ENCODE measurements around the gene CLDN20. TPM values are rescaled to one million over a fixed set of nuclear protein-coding genes. Genes with fewer than 3 reads are reported as not detected.
A peak's percentile ranks its signal among the peaks of the same experiment; 100 is the strongest.

The CLDN20 gene
- total and polyA plus RNA-seq, 2 donors (not counting 1 experiment from before 2014, with no cell fraction given), result not detected

- H3K4me3 ChIP-seq (replicated peaks in 1 of 4; ENCODE audit: control extremely low read depth in 1 of 4, insufficient read depth in 1 of 4, low read depth in 3 of 4, low read length in 4 of 4), result no peak overlapping the region
- H3K36me3 ChIP-seq (ENCODE audit: control insufficient read depth, insufficient read depth, low read length), result peaks cover 2% of the 10 kb centered on the region
- H3K9me3 ChIP-seq (ENCODE audit: control insufficient read depth, insufficient read depth, low read depth, low read length), result no peaks in the 10 kb centered on the region
- H3K79me2 ChIP-seq (ENCODE audit: control insufficient read depth, insufficient read depth, low read length), result no peaks in the 10 kb centered on the region
- DNase-seq (ENCODE audit: low read depth in 2 of 2), result peak; percentile 11 to 13
- no peak for TF ChIP-seq EZH2 (IDR thresholded peaks at IDR 0.05; ENCODE audit: low read length, missing control alignments)
- TF ChIP-seq, protein P1, sequence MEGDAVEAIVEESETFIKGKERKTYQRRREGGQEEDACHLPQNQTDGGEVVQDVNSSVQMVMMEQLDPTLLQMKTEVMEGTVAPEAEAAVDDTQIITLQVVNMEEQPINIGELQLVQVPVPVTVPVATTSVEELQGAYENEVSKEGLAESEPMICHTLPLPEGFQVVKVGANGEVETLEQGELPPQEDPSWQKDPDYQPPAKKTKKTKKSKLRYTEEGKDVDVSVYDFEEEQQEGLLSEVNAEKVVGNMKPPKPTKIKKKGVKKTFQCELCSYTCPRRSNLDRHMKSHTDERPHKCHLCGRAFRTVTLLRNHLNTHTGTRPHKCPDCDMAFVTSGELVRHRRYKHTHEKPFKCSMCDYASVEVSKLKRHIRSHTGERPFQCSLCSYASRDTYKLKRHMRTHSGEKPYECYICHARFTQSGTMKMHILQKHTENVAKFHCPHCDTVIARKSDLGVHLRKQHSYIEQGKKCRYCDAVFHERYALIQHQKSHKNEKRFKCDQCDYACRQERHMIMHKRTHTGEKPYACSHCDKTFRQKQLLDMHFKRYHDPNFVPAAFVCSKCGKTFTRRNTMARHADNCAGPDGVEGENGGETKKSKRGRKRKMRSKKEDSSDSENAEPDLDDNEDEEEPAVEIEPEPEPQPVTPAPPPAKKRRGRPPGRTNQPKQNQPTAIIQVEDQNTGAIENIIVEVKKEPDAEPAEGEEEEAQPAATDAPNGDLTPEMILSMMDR (conservative IDR thresholded peaks at IDR 0.05 in 1 of 2, IDR thresholded peaks at IDR 0.05 in 1 of 2; ENCODE audit: low read depth in 1 of 2, low read length in 2 of 2), result no peak
- H4K20me1 ChIP-seq (ENCODE audit: control insufficient read depth, extremely low read depth, insufficient read depth, low read length), result no peaks in the 10 kb centered on the region
- H3K4me1 ChIP-seq (ENCODE audit: control insufficient read depth, extremely low read depth, insufficient read depth, low read length), result no peaks in the 10 kb centered on the region
- H3K27me3 ChIP-seq (ENCODE audit: control insufficient read depth, insufficient read depth, low read length), result no peaks in the 10 kb centered on the region
- no peak overlapping the region for H2AFZ ChIP-seq (ENCODE audit: low read length)
- no peak overlapping the region for H3K27ac ChIP-seq (ENCODE audit: insufficient read depth, low read length)
- H3K9ac ChIP-seq (ENCODE audit: insufficient read depth, low read length), result no peak overlapping the region
- no peak overlapping the region for H3K4me2 ChIP-seq (ENCODE audit: extremely low read depth, insufficient read depth, low read length)
These were observed 39.6 kb downstream of the CLDN20 start for GRCh38 chr6:155303361-155303870.

DNA sequence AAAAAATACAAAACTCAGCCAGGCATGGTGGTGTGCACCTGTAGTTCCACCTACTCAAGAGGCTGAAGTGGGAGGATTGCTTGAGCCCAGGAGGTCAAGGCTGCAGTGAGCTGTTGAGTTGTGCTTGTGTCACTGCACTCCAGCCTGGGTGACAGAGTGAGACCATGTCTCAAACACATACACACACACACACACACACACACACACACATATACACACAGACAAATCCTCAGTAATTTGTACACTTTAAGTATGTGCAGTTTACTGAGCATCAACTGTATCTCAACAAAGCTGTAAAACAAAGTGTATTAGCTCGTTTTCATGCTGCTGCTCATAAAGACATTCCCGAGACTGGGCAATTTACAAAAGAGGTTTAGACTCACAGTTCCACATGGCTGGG lies 43.1 kb downstream of the CLDN20 start:
- Histone ChIP-seq H3K4me2 (ENCODE audit: extremely low read depth, insufficient read depth, low read length) (no peak overlapping the region), H3K9ac (ENCODE audit: insufficient read depth, low read length) (no peak overlapping the region), H3K9me3 (ENCODE audit: control insufficient read depth, insufficient read depth, low read depth, low read length) (no peaks in the 10 kb centered on the region), H3K79me2 (ENCODE audit: control insufficient read depth, insufficient read depth, low read length) (peaks cover 4% of the 10 kb centered on the region), H3K27ac (ENCODE audit: insufficient read depth, low read length) (no peak overlapping the region), H3K4me3 (replicated peaks in 1 of 4; ENCODE audit: control extremely low read depth in 1 of 4, insufficient read depth in 1 of 4, low read depth in 3 of 4, low read length in 4 of 4) (no peak overlapping the region), H4K20me1 (ENCODE audit: control insufficient read depth, extremely low read depth, insufficient read depth, low read length) (no peaks in the 10 kb centered on the region), H3K27me3 (ENCODE audit: control insufficient read depth, insufficient read depth, low read length) (no peaks in the 10 kb centered on the region), H3K4me1 (ENCODE audit: control insufficient read depth, extremely low read depth, insufficient read depth, low read length) (peaks cover 6% of the 10 kb centered on the region), H3K36me3 (ENCODE audit: control insufficient read depth, insufficient read depth, low read length) (peaks cover 4% of the 10 kb centered on the region), H2AFZ (ENCODE audit: low read length) (no peak overlapping the region)
- TF ChIP-seq, protein P1 (conservative IDR thresholded peaks at IDR 0.05 in 1 of 2, IDR thresholded peaks at IDR 0.05 in 1 of 2; ENCODE audit: low read depth in 1 of 2, low read length in 2 of 2), result no peak
- TF ChIP-seq EZH2 (IDR thresholded peaks at IDR 0.05; ENCODE audit: low read length, missing control alignments), result no peak
- DNase-seq (ENCODE audit: low read depth in 2 of 2), result no peak

DNA sequence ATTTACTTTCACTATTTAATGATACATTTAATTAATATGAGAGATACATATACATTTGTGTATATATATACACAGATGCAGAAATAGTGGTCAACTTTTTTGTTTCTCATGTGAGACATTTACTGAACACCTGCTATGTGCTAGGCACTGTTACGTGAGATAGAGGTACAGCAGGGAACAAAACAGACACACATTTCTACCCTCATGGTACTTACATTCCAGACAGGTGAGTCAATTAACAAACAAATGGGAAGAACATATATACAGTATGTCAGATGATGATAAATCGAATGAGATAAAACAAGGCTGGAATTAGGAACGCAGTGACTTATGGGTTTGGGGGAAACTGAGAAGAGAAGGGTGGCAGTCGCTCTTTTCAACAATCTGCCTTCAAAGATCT lies 45.3 kb downstream of the CLDN20 start:
- H3K9me3 ChIP-seq (ENCODE audit: control insufficient read depth, insufficient read depth, low read depth, low read length), result no peaks in the 10 kb centered on the region
- H3K27ac ChIP-seq (ENCODE audit: insufficient read depth, low read length), result no peak overlapping the region
- H3K4me2 ChIP-seq (ENCODE audit: extremely low read depth, insufficient read depth, low read length), result no peak overlapping the region
- H3K9ac ChIP-seq (ENCODE audit: insufficient read depth, low read length), result no peak overlapping the region
- TF ChIP-seq, protein P1 (conservative IDR thresholded peaks at IDR 0.05 in 1 of 2, IDR thresholded peaks at IDR 0.05 in 1 of 2; ENCODE audit: low read depth in 1 of 2, low read length in 2 of 2), result no peak
- no peak for TF ChIP-seq EZH2 (IDR thresholded peaks at IDR 0.05; ENCODE audit: low read length, missing control alignments)
- H3K4me1 ChIP-seq (ENCODE audit: control insufficient read depth, extremely low read depth, insufficient read depth, low read length), result peaks cover 6% of the 10 kb centered on the region
- peaks cover 4% of the 10 kb centered on the region for H3K36me3 ChIP-seq (ENCODE audit: control insufficient read depth, insufficient read depth, low read length)
- no peak overlapping the region for H2AFZ ChIP-seq (ENCODE audit: low read length)
- H3K27me3 ChIP-seq (ENCODE audit: control insufficient read depth, insufficient read depth, low read length), result no peaks in the 10 kb centered on the region
- H4K20me1 ChIP-seq (ENCODE audit: control insufficient read depth, extremely low read depth, insufficient read depth, low read length), result no peaks in the 10 kb centered on the region
- peak; percentile 5 to 32 for DNase-seq (ENCODE audit: low read depth in 2 of 2)
- peaks cover 12% of the 10 kb centered on the region for H3K79me2 ChIP-seq (ENCODE audit: control insufficient read depth, insufficient read depth, low read length)
- H3K4me3 ChIP-seq (replicated peaks in 1 of 4; ENCODE audit: control extremely low read depth in 1 of 4, insufficient read depth in 1 of 4, low read depth in 3 of 4, low read length in 4 of 4), result no peak overlapping the region

Data from fibroblast of lung (primary cell).